H9 (cell line): ENCODE data around the gene NCF2. TPM values are rescaled to one million over a fixed set of nuclear protein-coding genes. Genes with fewer than 3 reads are reported as not detected.

ENCODE experiments used
- DNase-seq: peaks from one replicate; pipeline ENCODE4 v3.0.0-alpha.2; 2017
- H2AFZ ChIP-seq: one replicate; pipeline ENCODE4 v1.6.1; 2013; ENCODE audit warnings: mild to moderate bottlenecking, low read length, control low read depth, moderate library complexity
- H2AK5ac ChIP-seq: 2 replicates; pipeline ENCODE4 v1.6.1; 2013; ENCODE audit warnings: low read length, control low read depth, mixed read lengths; ENCODE audit not compliant: insufficient read length
- H2BK120ac ChIP-seq: one replicate; pipeline ENCODE4 v1.6.1; 2013; ENCODE audit warnings: low read depth, mild to moderate bottlenecking, low read length, control low read depth, inconsistent platforms; ENCODE audit not compliant: poor library complexity, severe bottlenecking
- H2BK12ac ChIP-seq: 2 replicates; pipeline ENCODE4 v1.6.1; 2013; ENCODE audit warnings: low read length, control low read depth, mixed read lengths, low read depth; ENCODE audit not compliant: insufficient read length
- H2BK15ac ChIP-seq: 2 replicates; pipeline ENCODE4 v1.6.1; 2013; ENCODE audit warnings: low read depth, low read length, control low read depth
- H2BK20ac ChIP-seq: one replicate; pipeline ENCODE4 v1.6.1; 2013; ENCODE audit warnings: low read depth, mild to moderate bottlenecking, low read length, control low read depth, inconsistent platforms; ENCODE audit not compliant: poor library complexity, severe bottlenecking
- H2BK5ac ChIP-seq: 2 replicates; pipeline ENCODE4 v1.6.1; 2013; ENCODE audit warnings: low read length, control low read depth, mixed read lengths; ENCODE audit not compliant: insufficient read length
- H3K14ac ChIP-seq: 2 replicates; pipeline ENCODE4 v1.6.1; 2013; ENCODE audit warnings: low read length, control low read depth; ENCODE audit not compliant: insufficient read depth
- H3K18ac ChIP-seq: 2 replicates; pipeline ENCODE4 v1.6.1; 2013; ENCODE audit warnings: low read depth, mild to moderate bottlenecking, mixed read lengths, low read length, control low read depth; ENCODE audit not compliant: insufficient read length
- H3K23ac ChIP-seq: 2 replicates; pipeline ENCODE4 v1.6.1; 2013; ENCODE audit warnings: low read length, control low read depth, mixed read lengths, low read depth; ENCODE audit not compliant: insufficient read length
- H3K23me2 ChIP-seq: 2 replicates; pipeline ENCODE4 v1.6.1; 2013; ENCODE audit warnings: low read depth, mild to moderate bottlenecking, mixed read lengths, low read length, control low read depth; ENCODE audit not compliant: insufficient read length, poor library complexity, severe bottlenecking
- H3K27ac ChIP-seq: 2 replicates; pipeline ENCODE4 v1.5.1; 2013; ENCODE audit warnings: low read length, control low read depth, mixed read lengths, low read depth; ENCODE audit not compliant: insufficient read length
- H3K27me3 ChIP-seq: 2 replicates; pipeline ENCODE4 v1.6.1; 2013; ENCODE audit warnings: low read length, control low read depth, inconsistent platforms; ENCODE audit not compliant: insufficient read depth
- H3K4ac ChIP-seq: 2 replicates; pipeline ENCODE4 v1.6.1; 2013; ENCODE audit warnings: low read depth, mild to moderate bottlenecking, control low read depth, inconsistent platforms, low read length, moderate library complexity
- H3K4me1 ChIP-seq: 2 replicates; pipeline ENCODE4 v1.6.1; 2013; ENCODE audit warnings: low read length, control low read depth, inconsistent platforms; ENCODE audit not compliant: insufficient read depth
- H3K4me2 ChIP-seq: 2 replicates; pipeline ENCODE4 v1.6.1; 2013; ENCODE audit warnings: low read length, control low read depth, mixed read lengths; ENCODE audit not compliant: insufficient read length, insufficient read depth
- H3K56ac ChIP-seq: 2 replicates; pipeline ENCODE4 v1.6.1; 2013; ENCODE audit warnings: low read depth, mild to moderate bottlenecking, mixed read lengths, low read length, control low read depth; ENCODE audit not compliant: insufficient read length
- H3K79me1 ChIP-seq: 2 replicates; pipeline ENCODE4 v1.6.1; 2013; ENCODE audit warnings: low read depth, mild to moderate bottlenecking, moderate library complexity, low read length, control low read depth, inconsistent platforms; ENCODE audit not compliant: insufficient read depth, poor library complexity, severe bottlenecking
- H3K79me2 ChIP-seq: 2 replicates; pipeline ENCODE4 v1.6.1; 2013; ENCODE audit warnings: low read length, control low read depth, inconsistent platforms; ENCODE audit not compliant: insufficient read depth
- H3K9ac ChIP-seq: 2 replicates; pipeline ENCODE4 v1.6.1; 2013; ENCODE audit warnings: low read length, control low read depth, mixed read lengths; ENCODE audit not compliant: insufficient read length; ENCODE audit errors: extremely low read depth
- H3K9me3 ChIP-seq: one replicate; pipeline ENCODE4 v1.6.1; 2013; ENCODE audit warnings: low read depth, low read length, inconsistent platforms; ENCODE audit not compliant: control insufficient read depth
- H3T11ph ChIP-seq: one replicate; pipeline ENCODE4 v1.6.1; 2013; ENCODE audit warnings: mild to moderate bottlenecking, low read length, control low read depth, inconsistent platforms
- H4K20me1 ChIP-seq: one replicate; pipeline ENCODE4 v1.6.1; 2013; ENCODE audit not compliant: control insufficient read depth, insufficient read length, insufficient read depth
- H4K5ac ChIP-seq: 2 replicates; pipeline ENCODE4 v1.6.1; 2013; ENCODE audit warnings: low read depth, mild to moderate bottlenecking, mixed read lengths, low read length, control low read depth; ENCODE audit not compliant: insufficient read length
- H4K8ac ChIP-seq: replicated peaks from 2 replicates; pipeline ENCODE4 v1.6.1; 2013; ENCODE audit warnings: low read length, control low read depth, mixed read lengths, low read depth; ENCODE audit not compliant: insufficient read length
- H4K91ac ChIP-seq: 2 replicates; pipeline ENCODE4 v1.6.1; 2013; ENCODE audit warnings: low read depth, mild to moderate bottlenecking, moderate library complexity, mixed read lengths, low read length, control low read depth; ENCODE audit not compliant: insufficient read length
- H3K27ac Mint-ChIP-seq, 3 experiments: 2 replicates in 2 of 3; 3 replicates in 1 of 3; pipeline ENCODE4 v1.8.0; 2020 to 2021; ENCODE audit warnings: mixed read lengths in 3 of 3, mild to moderate bottlenecking in 1 of 3, moderate library complexity in 1 of 3
- H3K27me3 Mint-ChIP-seq: 2 replicates; pipeline ENCODE4 v1.8.0; 2021; ENCODE audit warnings: low read depth, mild to moderate bottlenecking, moderate library complexity, mixed read lengths
- H3K36me3 Mint-ChIP-seq, 3 experiments: 2 replicates in 2 of 3; 3 replicates in 1 of 3; pipeline ENCODE4 v1.8.0; 2020 to 2021; ENCODE audit warnings: low read depth in 3 of 3, mixed read lengths in 3 of 3; ENCODE audit not compliant: insufficient read depth in 1 of 3
- H3K4me1 Mint-ChIP-seq, 2 experiments: 2 replicates each; pipeline ENCODE4 v1.8.0; 2020; ENCODE audit warnings: mixed read lengths in 2 of 2
- H3K4me3 Mint-ChIP-seq, 2 experiments: 2 replicates in 1 of 2; 3 replicates in 1 of 2; pipeline ENCODE4 v1.8.0; 2020 to 2021; ENCODE audit warnings: mild to moderate bottlenecking in 2 of 2, mixed read lengths in 2 of 2, moderate library complexity in 1 of 2
- H3K9me3 Mint-ChIP-seq, 2 experiments: 2 replicates in 1 of 2; 3 replicates in 1 of 2; pipeline ENCODE4 v1.8.0; 2020; ENCODE audit warnings: mild to moderate bottlenecking in 2 of 2, mixed read lengths in 2 of 2, moderate library complexity in 1 of 2
- WGBS: extraction: QIAGEN DNeasy Blood & Tissue Kit; methylation state at CpG from one replicate; pipeline ENCODE4 v1.1.7; 2013; ENCODE audit warnings: missing lambda C conversion rate, low lambda C conversion rate, mixed read lengths; ENCODE audit not compliant: insufficient read length; ENCODE audit errors: extremely low coverage; 5-methylcytosine and 5-hydroxymethylcytosine counted together
- total RNA-seq: library from RNA; stranded (reverse); gene quantifications from 2 replicates; pipeline ENCODE4 v1.2.1, GENCODE V29; 2021
- TF ChIP-seq, protein P1 (sequence below): fragments of 200-600 bp; sonication (generic); conservative IDR thresholded peaks from 3 replicates; pipeline ENCODE4 v1.8.0; 2021; ENCODE audit warnings: antibody characterized with exemption, mild to moderate bottlenecking

NCF2 gene
- total RNA-seq, 1 experiment from 2014 or later: not detected

GRCh38 chr1:183516725-183517124, 73.5 kb downstream of the NCF2 start:
- H4K8ac ChIP-seq: no peak overlapping the region
- no peak overlapping the region for H2BK120ac ChIP-seq
- Mint-ChIP-seq H3K4me3 (no peak overlapping the region), H3K4me1 (peaks cover 9 to 15% of the 10 kb centered on the region in 2 experiments), H3K36me3 (peaks cover 8 to 46% (median 40%) of the 10 kb centered on the region in 3 experiments; a peak in 6 of 7 replicates), H3K9me3 (no peaks in the 10 kb centered on the region), H3K27me3 (no peaks in the 10 kb centered on the region), H3K27ac (no peak overlapping the region; a peak in 1 of 7 replicates)
- H4K5ac ChIP-seq: no peak overlapping the region
- DNase-seq: no peak
- H2AK5ac ChIP-seq: no peak overlapping the region
- no peaks in the 10 kb centered on the region for H4K20me1 ChIP-seq
- H3K27me3 ChIP-seq: no peaks in the 10 kb centered on the region
- TF ChIP-seq, protein P1, sequence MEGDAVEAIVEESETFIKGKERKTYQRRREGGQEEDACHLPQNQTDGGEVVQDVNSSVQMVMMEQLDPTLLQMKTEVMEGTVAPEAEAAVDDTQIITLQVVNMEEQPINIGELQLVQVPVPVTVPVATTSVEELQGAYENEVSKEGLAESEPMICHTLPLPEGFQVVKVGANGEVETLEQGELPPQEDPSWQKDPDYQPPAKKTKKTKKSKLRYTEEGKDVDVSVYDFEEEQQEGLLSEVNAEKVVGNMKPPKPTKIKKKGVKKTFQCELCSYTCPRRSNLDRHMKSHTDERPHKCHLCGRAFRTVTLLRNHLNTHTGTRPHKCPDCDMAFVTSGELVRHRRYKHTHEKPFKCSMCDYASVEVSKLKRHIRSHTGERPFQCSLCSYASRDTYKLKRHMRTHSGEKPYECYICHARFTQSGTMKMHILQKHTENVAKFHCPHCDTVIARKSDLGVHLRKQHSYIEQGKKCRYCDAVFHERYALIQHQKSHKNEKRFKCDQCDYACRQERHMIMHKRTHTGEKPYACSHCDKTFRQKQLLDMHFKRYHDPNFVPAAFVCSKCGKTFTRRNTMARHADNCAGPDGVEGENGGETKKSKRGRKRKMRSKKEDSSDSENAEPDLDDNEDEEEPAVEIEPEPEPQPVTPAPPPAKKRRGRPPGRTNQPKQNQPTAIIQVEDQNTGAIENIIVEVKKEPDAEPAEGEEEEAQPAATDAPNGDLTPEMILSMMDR: no peak
- H2BK15ac ChIP-seq: no peak overlapping the region
- H3K56ac ChIP-seq: no peak overlapping the region
- no peak overlapping the region for H2AFZ ChIP-seq
- H3K4ac ChIP-seq: no peak overlapping the region
- H2BK12ac ChIP-seq: no peak overlapping the region
- no peaks in the 10 kb centered on the region for H3K9me3 ChIP-seq
- H2BK5ac ChIP-seq: no peak overlapping the region
- H2BK20ac ChIP-seq: no peak overlapping the region
- H3K9ac ChIP-seq: no peak overlapping the region
- H3K23me2 ChIP-seq: no peaks in the 10 kb centered on the region
- H3K4me2 ChIP-seq: no peak overlapping the region
- no peak overlapping the region for H3K14ac ChIP-seq
- H3K79me1 ChIP-seq: peaks cover 2% of the 10 kb centered on the region
- no peaks in the 10 kb centered on the region for H3K4me1 ChIP-seq
- no CpG with 5 or more reads among the region's 2 CpGs for WGBS
- H4K91ac ChIP-seq: no peak overlapping the region
- no peak overlapping the region for H3T11ph ChIP-seq
- no peak overlapping the region for H3K23ac ChIP-seq
- H3K27ac ChIP-seq: no peak overlapping the region
- H3K79me2 ChIP-seq: no peaks in the 10 kb centered on the region
- no peak overlapping the region for H3K18ac ChIP-seq
